Activated naive CD8-positive, alpha-beta T cell treated with anti-CD3 and anti-CD28 coated beads, Interleukin-2, amount 50 U/mL, for 16 hours (primary cell): ENCODE results near the gene C16orf86.

Experiments
- DNase-seq: peaks from one replicate; pipeline ENCODE4 v3.0.0-alpha.2; 2020; ENCODE audit warnings: low read depth, low spot score

Gene C16orf86

GRCh38 chr16:67653789-67654402 is 12.7 kb upstream of the C16orf86 start:
- no peak for DNase-seq

GRCh38 chr16:67654403-67654911 is 12.2 kb upstream of the C16orf86 start:
- DNase-seq: no peak

DNA sequence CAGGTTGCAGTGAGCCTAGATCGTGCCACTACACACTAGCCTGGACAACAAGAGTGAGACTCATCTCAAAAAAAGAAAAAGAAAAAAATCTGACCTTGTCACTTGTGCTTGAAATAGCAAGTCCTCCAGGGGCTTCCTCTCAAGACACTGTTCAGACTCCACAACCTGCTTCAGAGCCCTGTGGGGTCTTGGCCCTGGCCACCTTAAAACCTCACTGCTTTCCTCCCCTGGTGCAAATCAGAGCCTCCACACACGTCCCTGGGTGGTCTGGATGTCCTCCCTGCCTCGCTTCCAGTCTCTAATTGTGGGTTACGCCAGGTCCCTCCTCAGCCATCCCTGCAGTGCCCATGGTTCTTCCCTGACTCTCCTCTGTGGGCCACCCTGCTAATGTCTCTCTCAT is 11.3 kb upstream of the C16orf86 start:
- DNase-seq: no peak

DNA sequence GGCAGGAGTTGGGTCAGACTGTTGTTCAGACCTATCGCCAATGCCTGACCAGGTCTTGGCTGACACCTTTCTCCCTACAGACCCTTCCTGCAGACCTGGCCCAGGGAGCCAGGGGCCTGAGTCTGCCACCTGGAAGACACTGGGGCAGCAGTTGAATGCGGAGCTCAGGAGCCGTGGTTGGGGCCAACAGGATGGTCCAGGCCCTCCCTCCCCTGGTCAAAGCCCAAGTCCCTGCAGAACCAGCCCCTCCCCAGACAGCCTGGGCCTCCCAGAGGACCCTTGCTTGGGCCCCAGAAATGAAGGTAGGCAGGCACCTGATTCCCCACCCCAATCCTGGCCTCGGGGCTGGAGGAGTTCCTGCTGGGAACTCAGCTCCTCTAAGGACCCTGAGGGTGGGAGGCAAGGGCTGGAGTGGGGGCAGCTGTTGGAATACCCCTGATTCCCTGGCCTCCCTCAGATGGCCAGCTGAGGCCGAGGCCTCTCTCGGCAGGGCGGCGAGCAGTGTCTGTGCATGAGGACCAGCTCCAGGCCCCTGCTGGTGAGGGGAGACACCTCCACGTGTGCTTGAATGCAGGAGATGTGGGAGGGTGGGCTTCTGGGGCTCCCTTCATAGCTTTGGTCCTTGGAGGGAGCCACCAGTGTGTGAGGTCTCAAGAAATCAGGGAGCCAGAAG is 10.1 kb upstream of the C16orf86 start:
- no peak for DNase-seq

DNA sequence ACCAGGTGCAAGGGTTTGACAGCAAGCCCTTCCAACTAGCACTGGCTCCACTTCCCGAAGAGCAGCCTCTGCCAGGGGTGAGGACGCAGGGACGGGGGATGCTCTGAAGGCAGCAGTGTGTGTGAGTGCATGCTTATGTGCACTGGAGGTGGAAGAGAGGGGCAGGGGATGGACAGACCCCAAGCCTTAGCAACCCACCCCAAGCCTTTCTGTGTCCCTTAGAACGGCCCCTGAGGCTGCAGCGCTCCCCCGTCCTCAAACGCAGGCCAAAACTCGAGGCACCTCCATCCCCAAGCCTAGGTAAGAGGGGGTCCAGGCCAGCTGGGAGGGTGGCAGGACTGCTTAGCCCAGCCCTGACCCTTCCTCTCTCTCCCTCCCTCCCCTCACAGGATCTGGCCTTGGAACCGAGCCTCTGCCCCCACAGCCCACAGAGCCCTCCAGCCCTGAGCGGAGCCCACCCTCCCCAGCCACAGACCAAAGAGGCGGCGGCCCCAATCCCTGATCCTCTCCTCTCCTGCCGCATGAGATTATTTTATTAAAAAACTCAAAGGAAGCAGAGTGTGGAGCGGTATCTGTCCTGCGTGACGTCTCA is 9.5 kb upstream of the C16orf86 start:
- DNase-seq: no peak

DNA sequence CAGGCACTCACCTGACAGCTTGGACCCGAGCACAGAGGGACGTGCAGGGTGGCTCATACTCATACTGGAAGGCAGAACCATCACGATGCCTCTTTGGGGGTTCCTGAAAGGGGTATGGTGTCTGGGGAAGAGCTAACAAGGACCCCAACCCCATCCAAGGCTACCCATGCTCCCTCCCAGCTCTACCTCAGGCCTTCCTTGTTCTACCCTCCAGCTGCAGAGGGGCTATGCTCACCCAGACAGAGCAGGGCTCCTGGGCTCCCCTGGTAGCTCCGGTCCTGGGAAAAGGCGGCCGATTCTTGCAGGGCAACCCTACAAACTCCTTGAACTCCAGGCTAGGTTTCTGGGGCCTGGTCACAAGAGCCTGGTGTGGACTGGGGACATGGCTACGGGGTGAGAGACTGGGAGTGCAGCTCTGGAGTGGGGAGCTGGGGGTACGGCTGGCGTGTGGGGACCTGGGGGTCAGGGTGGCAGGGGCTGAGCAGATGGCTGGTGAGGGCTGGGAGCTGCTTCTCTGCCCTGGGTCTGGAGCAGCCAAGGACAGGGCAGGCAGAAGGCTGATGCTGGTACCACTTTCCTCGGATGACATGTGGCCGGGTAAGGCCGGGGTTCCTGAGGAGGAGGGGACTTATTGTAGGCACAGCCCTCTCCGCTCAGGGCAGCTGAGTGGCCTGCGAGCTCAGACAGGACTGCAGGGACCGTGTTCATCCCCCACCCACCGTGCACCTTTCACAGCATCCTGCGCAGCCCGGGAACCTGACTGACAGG is 8.7 kb upstream of the C16orf86 start:
- DNase-seq: no peak

DNA sequence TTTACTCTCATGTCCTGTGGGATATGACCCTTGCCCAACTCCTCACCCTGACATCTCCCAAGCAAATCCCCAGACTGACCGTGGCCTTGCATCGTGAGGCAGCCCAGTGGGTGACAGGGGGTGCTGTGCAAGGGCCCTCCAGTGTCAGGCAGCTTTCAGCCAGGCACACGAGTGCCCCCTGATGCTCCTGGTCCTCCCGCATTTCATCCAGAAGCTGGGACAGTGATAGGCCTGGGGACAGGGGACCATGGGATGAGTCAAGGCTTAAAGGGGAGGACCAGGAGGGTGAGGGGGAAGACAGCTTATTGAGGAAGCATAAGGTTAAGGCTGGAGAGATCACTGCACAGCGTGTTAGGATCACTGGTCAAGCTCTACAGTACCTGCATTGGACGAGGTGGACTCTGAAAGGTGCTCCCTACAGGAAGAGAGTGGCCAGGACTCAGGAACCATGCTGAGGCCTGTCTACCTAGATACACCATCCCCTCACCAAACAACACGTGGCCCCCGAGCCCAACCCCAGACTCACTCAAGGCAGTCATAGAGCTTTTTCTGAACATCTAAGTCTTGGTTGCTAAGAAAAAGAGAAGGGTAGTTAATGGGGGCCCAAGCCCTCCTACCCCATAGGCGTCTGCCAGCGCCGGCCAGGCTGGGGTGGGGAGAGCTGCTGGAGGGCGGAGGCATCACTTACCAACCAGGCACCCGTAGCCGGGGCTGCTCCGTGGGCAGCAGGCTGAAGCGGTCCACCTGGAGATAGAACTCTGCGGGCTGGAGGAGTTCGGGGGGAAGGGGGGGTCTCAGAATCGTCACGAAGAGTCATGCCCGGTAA is 7.6 kb upstream of the C16orf86 start:
- no peak for DNase-seq

- DNase-seq: peak; percentile 78
Measured at GRCh38 chr16:67659675-67660563, 6.7 kb upstream of the C16orf86 start, which contains the start of gene ACD. Gene ACD (minus strand): TSS chr16:67660260. CDS start chr16:67660220, 40 bp downstream.

GRCh38 chr16:67660564-67661028 is 6.0 kb upstream of the C16orf86 start, which contains the start of gene PARD6A:
Gene PARD6A (plus strand): TSS chr16:67660960. CDS start chr16:67661039, 79 bp downstream.
- peak; percentile 81 for DNase-seq

- no peak for DNase-seq
Measured at GRCh38 chr16:67661101-67661761, 5.4 kb upstream of the C16orf86 start.

- no peak for DNase-seq
Measured at GRCh38 chr16:67661886-67662652, 4.5 kb upstream of the C16orf86 start.

DNA sequence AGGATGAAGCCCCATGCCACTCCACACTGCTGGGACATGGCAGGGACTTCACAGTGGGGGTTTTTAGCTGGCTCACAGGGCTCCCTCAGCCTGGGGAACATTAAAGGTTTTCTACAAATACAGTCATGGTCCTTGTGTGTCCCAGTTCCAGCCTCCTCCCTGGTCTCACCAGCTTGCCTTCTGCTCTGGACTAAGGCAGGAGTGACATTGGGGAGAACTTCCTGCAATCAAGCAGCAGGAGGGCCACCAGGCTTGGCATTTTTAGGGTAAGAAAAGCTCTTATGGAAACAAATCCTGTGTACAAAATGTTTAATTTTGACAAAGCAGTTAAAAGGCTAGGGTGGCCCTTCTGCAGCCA is 4.0 kb upstream of the C16orf86 start:
- no peak for DNase-seq

DNA sequence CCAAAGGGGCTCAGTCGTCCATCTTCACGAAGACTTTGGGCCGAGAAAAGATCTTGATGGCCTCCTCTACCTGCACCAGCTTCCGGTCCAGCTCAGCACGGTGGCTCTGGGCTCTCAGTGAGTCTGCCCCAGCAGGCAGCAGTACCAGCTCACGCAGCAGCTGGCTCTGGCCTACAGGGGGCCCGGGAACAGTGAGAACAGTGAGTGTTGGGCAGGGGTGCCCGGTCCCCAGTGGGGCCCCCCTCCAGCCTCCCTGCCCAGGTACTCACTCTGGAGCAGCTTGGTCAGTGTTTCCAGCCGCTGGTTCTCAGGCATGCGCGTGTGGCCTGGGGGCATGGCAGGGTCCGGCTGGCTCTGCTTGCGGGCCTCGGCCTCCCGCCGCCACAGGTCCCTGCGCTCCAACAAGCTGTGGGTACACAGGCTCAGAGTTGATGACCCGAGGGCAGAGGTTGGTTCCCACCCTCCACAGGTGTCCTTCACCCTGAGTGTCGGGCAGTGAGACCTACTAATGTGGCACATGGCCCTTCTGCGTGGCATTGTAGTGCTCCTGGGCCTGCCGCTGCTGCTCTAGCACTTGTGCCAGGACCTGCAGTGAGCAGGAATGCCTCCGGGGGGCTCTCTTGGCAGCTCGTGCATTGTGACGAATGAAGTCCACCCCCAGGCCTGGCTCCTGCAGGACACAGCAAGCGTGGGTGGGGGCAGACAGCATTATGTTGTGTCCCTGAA is 3.3 kb upstream of the C16orf86 start:
- DNase-seq: no peak

- DNase-seq: no peak
Measured at GRCh38 chr16:67663877-67664222, 2.8 kb upstream of the C16orf86 start.

GRCh38 chr16:67664258-67664657 is 2.4 kb upstream of the C16orf86 start:
- DNase-seq: no peak

- no peak for DNase-seq
Measured at GRCh38 chr16:67664871-67665270, 1.7 kb upstream of the C16orf86 start.

- DNase-seq: no peak
Measured at GRCh38 chr16:67665598-67665997, 1.0 kb upstream of the C16orf86 start.

GRCh38 chr16:67666032-67666551 is 522 bp upstream of the C16orf86 start:
- DNase-seq: no peak
